Psoas muscle (tissue), 8 donors: ENCODE measurements around the gene SDS. TPM values are rescaled to one million over a fixed set of nuclear protein-coding genes. Genes with fewer than 3 reads are reported as not detected.

ENCODE experiments used
- ATAC-seq, 4 donors: fragments of 200-7000 bp; cut with Tn5 transposase; one replicate each; pipeline ENCODE4 v1.9.1; 2020; ENCODE audit warnings: moderate library complexity in 3 of 4, mild to moderate bottlenecking in 2 of 4
- DNase-seq, 2 donors: peaks; one replicate each; pipeline ENCODE4 v3.0.0-alpha.2; 2020
- H3K27ac ChIP-seq: fragments of 200-600 bp; one replicate; pipeline ENCODE4 v1.8.0; 2022
- H3K27me3 ChIP-seq, 3 donors: fragments of 200-600 bp in 1 of 3; one replicate each; pipeline versions ENCODE4 v1.6.1 to v1.8.0; 2013 to 2022; ENCODE audit warnings: low read length in 2 of 3, mild to moderate bottlenecking in 2 of 3, moderate library complexity in 1 of 3; ENCODE audit not compliant: insufficient read depth in 3 of 3
- H3K36me3 ChIP-seq, 2 donors: fragments of 200-600 bp in 1 of 2; one replicate each; pipeline versions ENCODE4 v1.6.1 to v1.8.0; 2013 to 2022; ENCODE audit warnings: low read depth in 1 of 2, mild to moderate bottlenecking in 1 of 2, moderate library complexity in 1 of 2; ENCODE audit not compliant: insufficient read depth in 1 of 2
- H3K4me1 ChIP-seq: fragments of 200-600 bp; one replicate; pipeline ENCODE4 v1.8.0; 2022
- H3K4me3 ChIP-seq: fragments of 200-600 bp; one replicate; pipeline ENCODE4 v1.8.0; 2022; ENCODE audit warnings: mild to moderate bottlenecking
- H3K9me3 ChIP-seq: fragments of 200-600 bp; one replicate; pipeline ENCODE4 v1.8.0; 2022
- WGBS, 3 donors: extraction: QIAGEN DNeasy Blood & Tissue Kit; methylation state at CpG; one replicate each; pipeline versions ENCODE4 v1.1.6 to v1.1.7; 2013; 5-methylcytosine and 5-hydroxymethylcytosine counted together
- intact Hi-C, 2 donors: fragments of 100-400 bp; cut with DNase I; formaldehyde crosslinking; loops; one replicate each; pipeline versions ENCODE4 v1.11.0 to v1.14.2; 2022
- polyA plus RNA-seq, 3 donors: library from polyadenylated mRNA; stranded (reverse); fragments of 200-250 nt; gene quantifications; one replicate each; pipeline ENCODE4 v1.2.3, GENCODE V29; 2013
- total RNA-seq, 4 donors: library from RNA; stranded (reverse); fragmentation: NEBNext Ultra II Directional in 2 of 4; extraction: Animal tissue kit (Norgen Biotek cat#: 25700) in 2 of 4; gene quantifications; one replicate each; pipeline versions ENCODE4 v1.2.1 to v1.2.4, GENCODE V29; 2021 to 2023
- TF ChIP-seq, protein P1 (sequence below): fragments of 200-600 bp; IDR thresholded peaks from one replicate; pipeline ENCODE4 v1.8.0; 2022; ENCODE audit warnings: antibody characterized with exemption
- donor health status: healthy with polysubstance abuse.
- donor health status: DM: no; HTN: no; CAD: no; lungs with moderate emphysema.
- donor health status: Bipolar disorder and iron deficiency.
- donor health status: healthy.
- donor health status: DM: yes; HTN: yes; CAD: no.
- donor health status: DM: no; HTN: no; CAD: no.
- donor health status: DM: no; HTN: no; CAD: no.
- donor health status: DM: yes; HTN: yes; CAD: no.

The SDS gene
- total and polyA plus RNA-seq, 7 donors, result 0.05 to 0.91 (median 0.38) TPM; not detected in 3

DNA sequence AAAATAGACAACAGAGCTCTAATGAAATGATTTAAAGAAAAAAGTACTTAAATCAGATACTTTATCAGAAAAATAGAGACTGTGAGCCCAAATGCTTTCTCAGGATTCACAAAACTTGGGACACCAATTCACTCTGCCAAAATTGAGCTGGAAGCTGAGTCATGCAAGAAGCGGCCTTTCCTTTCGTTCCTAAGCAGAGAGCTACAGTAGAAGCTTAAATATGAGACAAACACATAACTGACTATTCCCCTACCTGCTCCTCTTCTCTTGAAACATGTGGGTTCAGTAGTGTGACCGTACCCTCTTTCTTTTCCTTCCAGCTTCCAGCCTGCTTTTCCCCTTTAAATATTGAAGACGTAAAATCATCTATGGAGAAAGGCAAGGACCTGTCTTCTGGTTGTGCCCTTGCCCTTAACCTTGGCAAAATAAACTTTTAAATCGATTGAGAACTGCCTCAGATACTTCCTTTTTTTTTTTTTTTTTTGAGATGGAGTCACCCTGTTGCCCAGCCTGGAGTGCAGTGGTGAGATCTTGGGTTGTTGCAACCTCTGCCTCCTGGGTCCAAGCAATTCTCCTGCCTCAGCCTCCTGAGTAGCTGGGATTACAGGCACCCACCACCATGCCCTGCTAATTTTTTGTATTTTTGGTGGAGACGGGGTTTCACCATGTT is 4.4 kb upstream of the SDS start:
- H3K27me3 ChIP-seq, result peaks cover 0 to 2% (median 0%) of the 10 kb centered on the region in 3 donors
- no peaks in the 10 kb centered on the region for H3K36me3 ChIP-seq
- H3K27ac ChIP-seq, result no peak overlapping the region
- H3K9me3 ChIP-seq, result no peaks in the 10 kb centered on the region
- TF ChIP-seq, protein P1, sequence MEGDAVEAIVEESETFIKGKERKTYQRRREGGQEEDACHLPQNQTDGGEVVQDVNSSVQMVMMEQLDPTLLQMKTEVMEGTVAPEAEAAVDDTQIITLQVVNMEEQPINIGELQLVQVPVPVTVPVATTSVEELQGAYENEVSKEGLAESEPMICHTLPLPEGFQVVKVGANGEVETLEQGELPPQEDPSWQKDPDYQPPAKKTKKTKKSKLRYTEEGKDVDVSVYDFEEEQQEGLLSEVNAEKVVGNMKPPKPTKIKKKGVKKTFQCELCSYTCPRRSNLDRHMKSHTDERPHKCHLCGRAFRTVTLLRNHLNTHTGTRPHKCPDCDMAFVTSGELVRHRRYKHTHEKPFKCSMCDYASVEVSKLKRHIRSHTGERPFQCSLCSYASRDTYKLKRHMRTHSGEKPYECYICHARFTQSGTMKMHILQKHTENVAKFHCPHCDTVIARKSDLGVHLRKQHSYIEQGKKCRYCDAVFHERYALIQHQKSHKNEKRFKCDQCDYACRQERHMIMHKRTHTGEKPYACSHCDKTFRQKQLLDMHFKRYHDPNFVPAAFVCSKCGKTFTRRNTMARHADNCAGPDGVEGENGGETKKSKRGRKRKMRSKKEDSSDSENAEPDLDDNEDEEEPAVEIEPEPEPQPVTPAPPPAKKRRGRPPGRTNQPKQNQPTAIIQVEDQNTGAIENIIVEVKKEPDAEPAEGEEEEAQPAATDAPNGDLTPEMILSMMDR, result no peak
- intact Hi-C loops, result no loop called here
- no peaks in the 10 kb centered on the region for H3K4me1 ChIP-seq
- DNase-seq, result no peak
- ATAC-seq, result peak in 1 of 4 donors; percentile 35
- 61 to 77% (median 62%) methylated on average over 6 of the region's 6 CpGs for WGBS, 3 donors
- H3K4me3 ChIP-seq, result no peak overlapping the region

DNA sequence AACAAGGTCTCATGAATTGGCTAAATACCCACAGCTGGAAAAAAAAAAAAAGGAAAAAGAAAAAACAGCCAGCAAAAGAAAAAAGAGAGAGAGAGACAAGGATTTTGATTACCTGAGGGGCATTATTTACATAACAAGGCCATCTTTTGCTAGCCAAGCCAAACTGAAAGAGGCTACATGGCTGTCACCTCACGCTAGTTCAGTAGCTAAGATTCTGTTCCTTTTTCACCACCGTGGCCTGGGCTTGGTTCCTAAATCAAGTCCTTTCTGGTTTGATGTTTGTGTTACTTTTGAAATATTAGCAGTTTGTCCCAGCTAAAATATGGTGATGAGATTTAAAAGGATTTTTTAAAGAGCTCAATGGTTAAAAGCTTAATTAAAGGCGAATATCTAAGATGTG is 2.0 kb upstream of the SDS start:
- peaks cover 0 to 10% (median 2%) of the 10 kb centered on the region in 3 donors for H3K27me3 ChIP-seq
- H3K4me3 ChIP-seq, result no peak overlapping the region
- no peaks in the 10 kb centered on the region for H3K36me3 ChIP-seq
- intact Hi-C loops, result no loop called here
- TF ChIP-seq, protein P1, result no peak
- H3K4me1 ChIP-seq, result no peaks in the 10 kb centered on the region
- DNase-seq, result no peak
- no peak for ATAC-seq
- H3K27ac ChIP-seq, result no peak overlapping the region
- no peaks in the 10 kb centered on the region for H3K9me3 ChIP-seq
- 81 to 86% (median 83%) methylated on average over 3 of the region's 3 CpGs for WGBS, 3 donors

DNA sequence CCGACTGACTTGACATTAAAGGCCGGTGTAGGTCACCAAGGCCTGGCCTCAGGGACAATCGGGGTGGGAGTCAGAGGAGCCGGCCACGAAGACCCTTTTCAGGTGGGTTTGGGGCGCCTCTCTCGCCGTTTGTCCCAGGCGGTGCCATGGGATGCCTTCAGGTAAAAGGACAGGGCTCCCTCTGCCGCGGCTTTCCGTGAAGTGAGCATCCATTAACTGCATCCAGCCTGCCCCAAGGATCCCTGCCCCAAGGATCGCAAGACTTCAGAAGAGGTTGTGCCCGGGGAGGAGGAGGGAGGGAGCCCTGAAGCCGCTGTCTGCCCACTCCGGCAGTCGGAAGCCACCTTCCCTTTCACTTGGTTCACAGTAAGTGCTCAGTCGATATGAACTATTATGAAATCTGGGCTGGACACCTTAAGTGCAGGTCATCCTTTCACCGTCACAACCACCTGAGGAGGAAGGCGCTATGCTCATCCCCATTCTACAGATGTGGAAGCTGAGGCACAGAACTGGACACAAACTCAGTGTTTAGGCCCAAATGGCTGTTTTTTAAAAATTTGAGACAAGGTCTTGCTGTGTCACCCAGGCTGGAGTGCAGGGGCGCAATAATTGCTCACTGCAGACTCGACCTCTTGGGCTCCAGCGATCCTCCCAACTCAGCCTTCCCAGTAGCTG is 964 bp downstream of the SDS start:
- Histone ChIP-seq H3K4me1 (no peaks in the 10 kb centered on the region), H3K4me3 (no peak overlapping the region), H3K36me3 (no peaks in the 10 kb centered on the region), H3K27me3 (peaks cover 0 to 20% (median 2%) of the 10 kb centered on the region in 3 donors), H3K9me3 (no peaks in the 10 kb centered on the region), H3K27ac (no peak overlapping the region)
- intact Hi-C loops, result no loop called here
- 88 to 91% (median 89%) methylated on average over 23 of the region's 23 CpGs for WGBS, 3 donors
- ATAC-seq (no peak), DNase-seq (no peak)
- TF ChIP-seq, protein P1, result no peak

DNA sequence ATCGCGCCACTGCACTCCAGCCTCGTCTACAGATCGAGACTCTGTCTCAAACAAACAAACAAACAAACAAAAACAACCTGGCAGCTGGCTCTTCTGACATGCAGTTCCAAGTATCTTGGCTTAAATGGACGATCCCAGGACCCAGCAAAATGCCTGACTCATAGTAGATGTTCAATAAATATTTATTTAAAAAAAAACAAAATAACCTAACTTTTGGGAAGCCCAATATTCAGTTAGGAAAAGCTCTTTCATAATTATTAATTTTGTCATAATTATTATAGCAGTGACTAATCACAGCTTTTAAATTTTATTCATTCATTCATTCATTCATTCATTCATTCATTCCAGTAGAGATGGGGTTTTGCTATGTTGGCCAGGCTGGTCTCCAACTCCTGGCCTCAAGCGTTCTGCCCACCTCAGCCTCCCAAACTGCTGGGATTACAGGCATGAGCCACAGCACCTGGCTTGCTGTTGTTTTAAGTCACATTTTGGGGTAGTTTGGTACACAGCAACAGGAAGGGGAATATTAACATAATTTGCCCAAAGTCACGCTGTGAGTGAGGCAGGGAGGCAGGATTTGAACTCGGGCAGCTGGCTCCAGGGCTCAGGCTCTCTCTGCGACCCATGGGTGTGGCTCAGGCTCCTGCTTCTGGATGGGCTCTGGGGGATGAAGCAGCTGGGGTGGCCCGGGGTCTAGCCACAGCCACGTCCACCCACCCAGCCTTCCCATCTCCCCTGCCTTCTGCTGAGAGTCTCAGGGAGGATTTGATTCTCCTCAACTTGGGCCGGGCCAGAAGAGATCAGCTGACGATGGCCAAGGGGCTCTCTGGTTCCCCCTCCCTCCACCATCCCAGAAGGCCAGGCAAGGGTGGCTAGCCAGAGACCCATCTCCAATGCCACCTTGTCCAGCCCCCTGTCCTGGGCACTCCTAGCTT is 2.4 kb downstream of the SDS start:
- intact Hi-C loops, result no loop called here
- no peak overlapping the region for H3K4me3 ChIP-seq
- H3K4me1 ChIP-seq, result no peaks in the 10 kb centered on the region
- H3K27me3 ChIP-seq, result peaks cover 0 to 20% (median 2%) of the 10 kb centered on the region in 3 donors
- H3K36me3 ChIP-seq, result no peaks in the 10 kb centered on the region
- TF ChIP-seq, protein P1, result no peak
- no peaks in the 10 kb centered on the region for H3K9me3 ChIP-seq
- no peak for ATAC-seq
- no peak overlapping the region for H3K27ac ChIP-seq
- DNase-seq, result no peak
- WGBS, 3 donors, result 55 to 67% (median 62%) methylated on average over 13 of the region's 13 CpGs
